Right lobe of liver (tissue), 6 donors: ENCODE results near the gene STKLD1. TPM values are rescaled to one million over a fixed set of nuclear protein-coding genes. Genes with fewer than 3 reads are reported as not detected.
A peak's percentile ranks its signal among the peaks of the same experiment; 100 is the strongest.
"Not testable (repeated sequence)": the region's sequence is repeated elsewhere in the genome, so short reads cannot be mapped to it uniquely, and the experiment has no call there.

Experiments used
- ATAC-seq, 4 donors: fragments of 200-7000 bp; cut with Tn5 transposase; one replicate each; pipeline ENCODE4 v1.9.1; 2020; ENCODE audit warnings: mild to moderate bottlenecking in 4 of 4, moderate library complexity in 4 of 4
- DNase-seq, 3 donors: peaks; one replicate each; pipeline ENCODE4 v3.0.0-alpha.2; 2020
- H3K27ac ChIP-seq, 3 donors: fragments of 200-600 bp; one replicate each; pipeline ENCODE4 v1.8.0; 2022
- H3K27me3 ChIP-seq, 2 donors: fragments of 200-600 bp; one replicate each; pipeline ENCODE4 v1.8.0; 2022
- H3K36me3 ChIP-seq, 4 donors: fragments of 200-600 bp; sonication (generic) in 1 of 4; one replicate each; pipeline versions ENCODE4 v1.5.1 to v1.8.0; 2017 to 2022; ENCODE audit warnings: control low read depth in 1 of 4
- H3K4me1 ChIP-seq, 4 donors: fragments of 200-600 bp; sonication (generic) in 1 of 4; one replicate each; pipeline versions ENCODE4 v1.5.1 to v1.8.0; 2017 to 2022; ENCODE audit warnings: control low read depth in 1 of 4
- H3K4me3 ChIP-seq, 3 donors: fragments of 200-600 bp; one replicate each; pipeline ENCODE4 v1.8.0; 2022
- H3K9me3 ChIP-seq, 4 donors: fragments of 200-600 bp; sonication (generic) in 1 of 4; one replicate each; pipeline versions ENCODE4 v1.5.1 to v1.8.0; 2017 to 2022; ENCODE audit warnings: control low read depth in 1 of 4
- POLR2A ChIP-seq: fragments of 450-650 bp; IDR thresholded peaks from one replicate; pipeline ENCODE4 v1.6.1; 2017; ENCODE audit warnings: antibody characterized with exemption, mild to moderate bottlenecking
- WGBS: methylation state at CpG from one replicate; pipeline ENCODE4 v1.1.6; 2018; ENCODE audit warnings: low coverage, low lambda C conversion rate; ENCODE audit not compliant: insufficient coverage; ENCODE audit errors: missing lambda C conversion rate; 5-methylcytosine and 5-hydroxymethylcytosine counted together
- intact Hi-C, 2 donors: fragments of 100-400 bp; cut with DNase I; formaldehyde crosslinking; loops; one replicate each; pipeline versions ENCODE4 v1.11.2 to v1.14.1; 2022
- total RNA-seq, 6 experiments: library from RNA; depleted of rRNA in 2 of 6; stranded (reverse); fragments of >200 nt in 2 of 6; fragmentation: NEBNext Ultra II Directional in 3 of 6; extraction: Animal tissue kit (Norgen Biotek cat#: 25700) in 3 of 6; gene quantifications; one replicate each; pipeline versions ENCODE4 v1.1.0 to v1.2.4, GENCODE V29; 2016 to 2023
- TF ChIP-seq, protein P1 (sequence below), 4 donors: fragments of 200-600 bp in 3 of 4; fragments of 450-650 bp in 1 of 4; IDR thresholded peaks; one replicate each; pipeline versions ENCODE4 v1.5.1 to v1.8.0; 2016 to 2022; ENCODE audit warnings: antibody characterized with exemption in 4 of 4, mild to moderate bottlenecking in 2 of 4
- donor health status: DM: no; HTN: yes; CAD: no.
- donor health status: DM: no; HTN: no; CAD: no.
- donor health status: DM: no; HTN: no; CAD: no.
- donor health status: DM: no; HTN: yes; CAD: no.
- donor health status: DM: no; HTN: yes; CAD: no.

STKLD1 gene
- total RNA-seq, 6 experiments from 2014 or later: 0.43 to 2.6 (median 0.81) TPM; not detected in 1

DNA sequence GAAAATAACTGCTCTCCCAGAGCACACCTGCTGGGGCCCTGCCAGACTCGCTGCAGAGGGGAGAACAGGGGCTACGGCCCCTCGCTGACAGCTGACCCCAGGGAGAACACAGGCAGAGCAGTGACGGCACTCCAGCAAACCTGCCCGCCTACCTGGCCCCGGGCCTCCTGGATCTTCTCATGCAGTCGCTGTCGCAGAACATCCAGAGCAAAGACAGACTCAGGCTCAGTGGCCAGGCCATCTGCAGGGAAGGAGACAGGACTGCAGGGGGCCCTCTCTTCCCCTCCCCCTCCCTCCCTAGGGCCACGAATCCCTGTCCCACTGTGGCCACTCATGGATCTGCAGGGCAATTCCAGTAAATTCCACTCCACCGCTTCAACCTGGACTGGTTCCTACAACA lies 42.6 kb upstream of the STKLD1 start:
- H3K36me3 ChIP-seq: peaks cover 3 to 45% (median 23%) of the 10 kb centered on the region in 4 donors
- TF ChIP-seq POLR2A: no peak
- TF ChIP-seq, protein P1, sequence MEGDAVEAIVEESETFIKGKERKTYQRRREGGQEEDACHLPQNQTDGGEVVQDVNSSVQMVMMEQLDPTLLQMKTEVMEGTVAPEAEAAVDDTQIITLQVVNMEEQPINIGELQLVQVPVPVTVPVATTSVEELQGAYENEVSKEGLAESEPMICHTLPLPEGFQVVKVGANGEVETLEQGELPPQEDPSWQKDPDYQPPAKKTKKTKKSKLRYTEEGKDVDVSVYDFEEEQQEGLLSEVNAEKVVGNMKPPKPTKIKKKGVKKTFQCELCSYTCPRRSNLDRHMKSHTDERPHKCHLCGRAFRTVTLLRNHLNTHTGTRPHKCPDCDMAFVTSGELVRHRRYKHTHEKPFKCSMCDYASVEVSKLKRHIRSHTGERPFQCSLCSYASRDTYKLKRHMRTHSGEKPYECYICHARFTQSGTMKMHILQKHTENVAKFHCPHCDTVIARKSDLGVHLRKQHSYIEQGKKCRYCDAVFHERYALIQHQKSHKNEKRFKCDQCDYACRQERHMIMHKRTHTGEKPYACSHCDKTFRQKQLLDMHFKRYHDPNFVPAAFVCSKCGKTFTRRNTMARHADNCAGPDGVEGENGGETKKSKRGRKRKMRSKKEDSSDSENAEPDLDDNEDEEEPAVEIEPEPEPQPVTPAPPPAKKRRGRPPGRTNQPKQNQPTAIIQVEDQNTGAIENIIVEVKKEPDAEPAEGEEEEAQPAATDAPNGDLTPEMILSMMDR (IDR thresholded peaks at IDR 0.05): no peak
- intact Hi-C loops: loop anchor here in 1 of 2 donors (10.0 kb wide), 1 partner anchor 51 kb away; no protein-coding TSS in a partner anchor
- H3K4me3 ChIP-seq: no peak overlapping the region
- 100% methylated on average over 2 of the region's 10 CpGs for WGBS
- peaks cover 0 to 12% (median 4%) of the 10 kb centered on the region in 4 donors for H3K4me1 ChIP-seq
- peak in 1 of 3 donors; percentile 36 for DNase-seq
- no peaks in the 10 kb centered on the region for H3K27me3 ChIP-seq
- no peaks in the 10 kb centered on the region for H3K9me3 ChIP-seq
- no peak for ATAC-seq
- no peak overlapping the region for H3K27ac ChIP-seq

- Histone ChIP-seq H3K4me3 (no peak overlapping the region), H3K36me3 (peaks cover 3 to 45% (median 23%) of the 10 kb centered on the region in 4 donors), H3K27me3 (no peaks in the 10 kb centered on the region), H3K9me3 (no peaks in the 10 kb centered on the region), H3K27ac (no peak overlapping the region), H3K4me1 (peaks cover 0 to 12% (median 4%) of the 10 kb centered on the region in 4 donors)
- TF ChIP-seq, protein P1 (IDR thresholded peaks at IDR 0.05): no peak
- TF ChIP-seq POLR2A: no peak
- ATAC-seq (no peak), DNase-seq (peak in 1 of 3 donors; percentile 28)
- intact Hi-C loops: loop anchor here in 1 of 2 donors (10.0 kb wide), 1 partner anchor 51 kb away; no protein-coding TSS in a partner anchor
- 97% methylated on average over 3 of the region's 6 CpGs for WGBS
These were observed 42.0 kb upstream of the STKLD1 start for GRCh38 chr9:133334161-133334560.

DNA sequence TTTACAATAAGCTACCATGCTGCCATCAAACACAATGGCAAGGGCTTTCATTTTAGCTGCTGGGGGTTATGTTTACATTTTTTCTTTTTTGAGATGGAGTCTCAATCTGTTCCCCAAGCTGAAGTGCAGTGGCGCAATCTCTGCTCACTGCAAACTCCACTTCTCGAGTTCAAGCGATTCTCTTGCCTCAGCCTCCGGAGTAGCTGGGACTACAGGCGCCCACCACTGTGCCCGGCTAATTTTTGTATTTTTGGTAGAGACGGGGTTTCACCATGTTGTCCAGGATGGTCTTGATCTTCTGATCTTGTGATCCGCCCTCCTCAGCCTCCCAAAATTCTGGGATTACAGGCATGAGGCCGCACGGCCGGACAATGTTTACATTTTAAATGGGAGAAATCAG lies 41.3 kb upstream of the STKLD1 start:
- not testable (repeated sequence) for H3K9me3 ChIP-seq, H3K27ac ChIP-seq, H3K27me3 ChIP-seq, ATAC-seq
- Histone ChIP-seq H3K36me3 (peaks cover 3 to 41% (median 23%) of the 10 kb centered on the region in 4 donors), H3K4me1 (peaks cover 0 to 12% (median 4%) of the 10 kb centered on the region in 4 donors), H3K4me3 (peak overlapping the region; percentile 61 to 94 (median 66))
- peak in 1 of 3 donors; percentile 12 for DNase-seq
- 65% methylated on average over 11 of the region's 11 CpGs for WGBS
- intact Hi-C loops: loop anchor here in 1 of 2 donors (10.0 kb wide), 1 partner anchor 50 kb away; no protein-coding TSS in a partner anchor

GRCh38 chr9:133335924-133336811 lies 40.0 kb upstream of the STKLD1 start, which contains the start of gene SURF6:
Gene SURF6, minus strand, starts transcription at chr9:133336188. Its CDS starts 56 bp downstream, at chr9:133336132.
- Histone ChIP-seq H3K4me3 (peak within 1 kb of the TSS; percentile 61 to 94 (median 66)), H3K27me3 (no peaks in the 10 kb centered on the region), H3K4me1 (peaks cover 0 to 12% (median 4%) of the 10 kb centered on the region in 4 donors), H3K9me3 (no peaks in the 10 kb centered on the region), H3K36me3 (peaks cover 3 to 40% (median 22%) of the 10 kb centered on the region in 4 donors), H3K27ac (peak within 1 kb of the TSS in 2 of 3 donors; percentile 24 to 63)
- intact Hi-C loops: loop anchor here in 1 of 2 donors (10.0 kb wide), 1 partner anchor 49 kb away; no protein-coding TSS in a partner anchor
- DNase-seq: peak; percentile 94
- ATAC-seq: peak; percentile 95 to 98 (median 97)
- TF ChIP-seq POLR2A: peak; percentile 63
- TF ChIP-seq, protein P1 (IDR thresholded peaks at IDR 0.05): no peak
- 7% methylated on average over 14 of the region's 70 CpGs for WGBS
